ENCODE results near the gene PLCB4.

Gene PLCB4

DNA sequence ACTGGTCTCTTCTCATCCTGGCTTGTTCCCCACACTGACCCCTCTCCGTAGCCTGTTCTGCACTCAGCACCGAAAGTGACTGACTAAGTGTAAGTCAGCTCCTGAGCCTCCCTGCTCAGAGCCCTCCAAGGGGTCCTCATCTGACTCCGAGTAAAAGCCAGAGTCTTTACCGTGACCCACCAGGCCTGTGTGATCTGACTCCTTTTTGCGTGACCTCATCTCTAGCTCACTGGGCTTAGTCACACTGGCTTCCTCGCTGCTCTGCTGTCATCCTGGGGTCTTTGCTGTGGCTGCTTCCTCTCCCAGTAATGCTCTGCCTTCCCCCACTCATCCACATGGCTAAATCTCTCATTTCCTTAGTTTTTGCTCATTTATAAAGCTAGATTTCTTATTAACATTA, 116.6 kb downstream of the PLCB4 start:
- no peak for DNase-seq

DNA sequence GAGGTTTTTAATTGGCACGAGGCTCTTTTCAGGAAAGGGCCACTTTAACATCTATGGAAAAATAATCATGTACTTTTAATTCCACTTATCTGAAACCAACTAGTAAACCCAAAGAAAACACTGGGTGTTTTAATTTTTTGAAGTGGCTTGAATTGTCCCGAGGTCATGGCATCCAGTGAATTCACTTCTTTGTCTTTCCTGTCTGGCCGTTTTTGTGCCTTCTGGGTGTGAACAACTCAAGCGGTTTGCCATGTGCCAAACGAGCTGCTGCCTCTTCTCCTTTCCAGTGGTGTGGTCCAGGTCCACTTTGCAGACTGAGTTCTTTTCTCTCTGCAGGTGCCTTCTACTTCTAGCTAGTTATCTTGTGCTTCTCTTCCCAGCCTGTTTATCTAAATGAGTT, 117.5 kb downstream of the PLCB4 start:
- DNase-seq, result no peak

DNA sequence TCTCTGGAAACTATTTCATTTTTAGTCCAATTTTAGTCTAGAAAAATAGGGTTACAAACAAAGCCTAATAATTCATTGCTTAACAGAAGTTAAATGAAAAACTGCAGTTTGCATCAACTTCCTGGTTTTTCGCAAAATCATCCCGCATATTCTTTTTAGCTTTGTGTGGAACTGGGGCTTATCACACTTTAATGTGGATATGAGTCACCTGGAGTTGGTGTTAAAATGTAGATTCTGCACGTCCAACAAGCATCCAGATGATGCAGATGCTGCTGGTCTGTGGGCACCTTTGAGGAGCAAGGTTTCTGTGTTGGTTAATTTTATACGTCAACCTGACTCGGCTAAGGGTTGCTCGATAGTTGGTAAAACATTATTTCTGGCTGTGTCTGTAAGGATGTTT, 126.1 kb downstream of the PLCB4 start:
- no peak for DNase-seq

DNA sequence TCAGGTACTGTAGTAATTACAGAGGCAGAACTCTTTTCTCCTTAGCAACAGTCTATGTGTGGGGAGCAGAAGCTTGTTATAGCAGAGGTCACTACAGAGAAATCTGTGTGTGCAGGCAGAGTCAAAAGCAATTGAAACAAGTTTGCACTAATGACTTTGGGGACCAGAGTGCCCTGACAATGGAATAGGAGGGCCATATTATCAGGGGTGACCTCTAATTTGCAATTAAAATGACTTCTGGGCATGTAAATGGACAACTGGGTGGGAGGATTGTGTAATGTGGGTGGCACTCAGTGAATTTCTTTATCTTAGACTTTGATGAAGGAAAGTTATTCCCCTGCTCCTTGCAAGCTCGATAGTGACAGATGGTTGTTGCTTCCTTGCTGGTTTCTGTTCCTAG, 127.2 kb downstream of the PLCB4 start:
- no peak for DNase-seq

DNA sequence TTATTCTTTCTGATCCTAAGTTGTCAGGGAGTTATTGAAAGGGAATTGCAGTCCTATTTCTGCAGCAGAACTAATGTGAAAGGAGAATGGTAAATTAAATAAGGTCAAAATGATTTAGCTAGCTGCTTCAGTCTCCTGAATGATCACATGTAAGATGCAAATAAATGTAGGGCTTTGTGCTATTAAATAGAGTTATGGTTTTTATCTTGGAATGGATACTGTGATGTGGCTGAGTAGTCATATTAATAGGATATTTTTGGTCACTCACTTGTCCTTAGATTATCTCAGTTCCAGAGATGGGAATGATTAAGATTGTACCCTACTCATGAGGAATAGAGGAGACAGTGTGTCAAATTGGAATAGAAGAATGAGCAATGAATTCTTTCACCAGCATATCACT, 129.6 kb downstream of the PLCB4 start:
- DNase-seq, result no peak

DNA sequence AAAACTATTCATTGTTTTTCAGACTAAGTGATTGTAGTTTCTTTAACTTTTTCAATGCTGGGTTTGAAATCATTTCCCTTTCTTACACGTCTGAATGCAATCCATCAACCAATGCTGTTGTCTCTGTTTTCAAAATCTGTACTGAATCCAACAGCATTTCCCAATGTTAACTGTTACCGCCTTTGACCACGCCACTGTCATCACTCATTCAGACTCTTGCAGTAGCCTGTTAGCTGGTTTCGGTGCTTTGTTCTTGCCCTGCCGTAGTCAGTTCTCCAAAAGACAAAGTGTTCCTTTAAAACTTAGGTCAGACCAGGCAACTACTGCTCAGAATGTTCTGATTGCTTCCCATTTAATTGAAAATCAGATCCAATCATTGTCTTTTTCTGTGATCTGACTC, 131.3 kb downstream of the PLCB4 start:
- no peak for DNase-seq

DNA sequence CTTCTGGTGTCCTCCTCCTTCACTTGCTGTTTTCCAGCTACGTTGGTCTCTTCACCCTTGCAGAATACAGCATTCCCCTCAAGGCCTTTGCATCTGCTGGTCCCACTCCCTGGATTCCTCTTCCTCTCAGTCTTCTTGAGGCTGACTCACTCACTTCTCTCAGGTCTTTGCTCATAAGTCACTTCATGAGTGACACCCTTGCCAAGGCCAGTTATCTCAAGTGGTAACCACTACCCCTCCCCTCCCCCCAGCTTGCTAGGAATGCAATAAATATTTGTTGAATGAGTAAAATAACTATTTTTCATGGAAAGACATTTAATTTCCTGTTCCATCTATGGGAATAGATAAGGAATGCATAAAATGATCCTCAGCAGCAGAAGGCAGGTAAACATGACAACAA, 131.7 kb downstream of the PLCB4 start:
- DNase-seq, result no peak

DNA sequence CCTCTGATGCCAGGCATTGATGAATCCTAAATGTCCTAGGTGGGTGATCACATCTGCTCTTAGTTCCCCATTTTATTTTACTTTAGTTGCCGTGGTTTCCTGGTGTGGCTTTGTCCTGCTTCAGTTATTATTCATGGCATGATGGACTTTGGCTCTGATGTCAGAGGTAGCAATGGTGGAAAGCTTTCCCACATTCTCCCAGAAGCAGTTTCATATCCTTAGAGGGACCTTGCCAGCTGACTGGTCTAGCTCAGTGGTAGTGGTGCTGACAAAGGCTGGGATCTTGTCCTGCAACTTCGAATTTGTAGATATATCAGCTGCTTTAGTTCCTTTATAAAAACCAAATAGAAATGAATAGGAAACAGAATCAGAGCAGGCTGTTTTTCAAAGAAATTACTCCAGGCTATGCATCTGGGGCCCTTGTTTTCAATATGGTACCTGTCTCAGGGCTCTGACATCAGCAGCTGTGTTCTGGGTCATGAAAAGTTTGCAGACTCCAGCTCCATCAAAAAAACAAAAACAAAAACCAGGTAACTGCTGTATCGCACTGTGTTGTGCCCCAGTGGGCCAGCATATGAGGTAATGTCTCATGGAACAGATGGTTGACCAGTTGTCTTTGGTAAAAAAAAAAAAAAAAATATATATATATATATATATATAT, 133.7 kb downstream of the PLCB4 start:
- no peak for DNase-seq

DNA sequence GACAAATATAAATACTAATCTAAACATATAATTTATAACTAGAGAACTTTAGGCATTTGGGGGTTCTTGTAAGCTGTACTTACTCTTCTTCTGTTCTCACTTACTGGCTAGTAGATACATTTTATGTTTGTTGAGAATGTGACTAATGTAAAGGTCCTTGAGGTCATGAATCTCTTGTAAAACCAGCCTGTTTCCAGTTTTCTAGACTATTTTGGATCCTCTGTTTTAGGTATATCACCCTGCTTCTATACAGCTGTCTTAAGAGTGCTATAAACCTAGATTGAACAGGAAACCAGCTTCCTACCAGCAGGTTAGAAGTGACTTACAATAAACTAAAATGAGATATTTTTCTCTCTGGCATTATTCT, 134.2 kb downstream of the PLCB4 start:
- no peak for DNase-seq

DNA sequence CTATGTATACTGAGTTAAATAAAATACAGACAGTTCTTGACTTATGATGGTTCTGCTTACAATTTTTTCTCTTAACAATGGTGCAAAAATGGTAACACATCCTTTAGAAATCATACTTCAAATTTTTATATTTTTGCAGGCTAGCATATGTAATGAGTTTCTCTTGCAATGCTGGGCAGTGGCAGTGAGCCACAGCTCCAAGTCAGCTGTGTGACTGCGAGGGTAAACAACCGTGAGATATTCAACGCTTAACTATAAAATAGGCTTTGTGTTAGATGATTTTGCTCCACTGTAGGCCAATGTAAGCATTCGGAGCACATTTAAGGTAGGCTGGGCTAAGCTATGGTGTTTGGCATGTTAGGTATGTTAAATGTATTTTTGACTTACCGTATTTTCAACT, 136.1 kb downstream of the PLCB4 start:
- DNase-seq, result no peak

DNA sequence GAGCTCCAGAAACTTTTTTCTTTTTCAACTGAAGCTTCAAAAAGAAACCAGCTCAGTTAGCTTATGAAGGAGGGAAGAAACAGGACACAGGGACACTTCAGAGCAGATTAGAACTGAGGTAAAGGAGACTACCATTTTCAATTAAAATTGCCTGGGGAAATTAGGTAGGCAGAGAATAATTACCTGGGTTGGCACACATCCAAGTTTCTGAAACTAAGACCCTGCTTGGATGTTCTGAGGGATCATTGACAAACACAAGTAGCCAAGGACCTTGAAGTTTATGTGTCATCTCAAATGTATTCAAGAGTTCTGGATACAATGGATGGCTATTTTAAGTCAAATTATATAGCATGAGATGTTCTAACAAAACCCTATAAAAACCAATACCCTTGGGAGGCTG, 137.6 kb downstream of the PLCB4 start:
- DNase-seq, result no peak

DNA sequence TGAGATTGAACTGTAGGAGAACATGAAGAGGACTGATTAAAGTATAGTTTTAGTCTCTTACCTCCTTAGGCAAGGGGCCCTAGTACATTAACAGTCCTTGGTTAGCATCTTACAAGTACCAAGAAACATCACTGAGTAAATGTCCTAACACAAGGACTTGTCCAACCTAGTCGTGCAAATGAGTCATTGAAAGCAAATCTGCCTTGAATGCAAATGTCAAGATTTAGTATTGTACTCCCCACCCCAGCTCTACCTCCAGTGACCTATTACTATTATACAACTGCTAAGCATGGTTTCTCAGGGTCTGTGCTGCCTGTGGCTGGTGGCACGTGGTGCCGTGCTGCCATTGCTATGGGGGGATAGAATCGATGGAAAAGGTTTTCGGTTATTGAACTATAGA, 138.4 kb downstream of the PLCB4 start:
- DNase-seq, result no peak

DNA sequence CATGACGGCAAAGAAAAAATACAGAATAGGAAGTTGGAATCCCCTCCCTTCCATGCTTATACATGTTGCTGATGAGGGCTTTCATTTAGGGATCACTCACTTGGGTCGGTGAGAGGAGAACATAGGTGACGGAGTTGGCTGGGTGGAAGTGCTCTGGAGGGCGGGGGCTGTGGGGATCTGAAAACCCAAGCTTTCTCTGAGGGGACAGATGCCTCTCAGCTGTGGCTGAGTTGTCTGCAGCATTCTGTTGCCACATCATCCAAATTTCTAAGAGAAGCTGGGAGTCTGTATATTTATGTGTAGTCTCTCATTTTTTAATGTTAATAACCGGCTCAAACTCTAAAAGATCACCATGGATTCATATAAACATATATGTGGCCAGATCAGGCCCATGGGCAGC, 141.5 kb downstream of the PLCB4 start:
- no peak for DNase-seq

DNA sequence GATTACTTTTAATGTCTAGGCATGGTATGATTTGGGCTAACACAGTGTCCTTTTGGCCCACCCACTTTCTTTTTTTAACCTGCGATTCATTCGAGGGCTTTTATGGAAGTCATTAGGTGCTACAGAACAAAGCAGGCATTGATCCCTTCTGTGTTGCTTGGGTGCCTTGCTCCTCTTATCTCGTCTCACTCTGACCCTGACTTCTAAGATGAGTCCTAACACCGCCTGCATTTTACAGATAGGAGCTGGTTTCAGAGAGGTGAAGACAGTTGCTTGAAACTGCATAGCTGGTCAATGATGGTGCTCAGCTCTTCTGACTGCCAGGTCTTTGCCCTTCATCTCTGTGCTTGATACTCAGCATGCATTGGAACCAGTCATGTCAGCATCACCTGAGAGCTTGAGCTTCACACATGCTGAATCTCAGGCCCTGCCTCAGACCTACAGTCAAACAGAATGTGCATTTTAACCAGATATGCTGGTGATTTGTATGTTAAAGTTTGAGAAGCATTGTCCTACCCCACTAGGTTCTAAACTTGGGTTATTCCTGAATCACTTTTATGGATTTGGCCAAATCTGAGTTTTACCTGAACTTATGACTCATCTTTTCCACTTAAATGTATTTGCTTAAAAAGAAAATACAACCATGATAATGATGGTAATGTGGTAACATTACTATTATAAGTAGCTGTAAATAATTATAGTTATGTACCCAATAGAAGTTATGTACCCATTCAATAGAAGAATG, 142.3 kb downstream of the PLCB4 start:
- no peak for DNase-seq

DNA sequence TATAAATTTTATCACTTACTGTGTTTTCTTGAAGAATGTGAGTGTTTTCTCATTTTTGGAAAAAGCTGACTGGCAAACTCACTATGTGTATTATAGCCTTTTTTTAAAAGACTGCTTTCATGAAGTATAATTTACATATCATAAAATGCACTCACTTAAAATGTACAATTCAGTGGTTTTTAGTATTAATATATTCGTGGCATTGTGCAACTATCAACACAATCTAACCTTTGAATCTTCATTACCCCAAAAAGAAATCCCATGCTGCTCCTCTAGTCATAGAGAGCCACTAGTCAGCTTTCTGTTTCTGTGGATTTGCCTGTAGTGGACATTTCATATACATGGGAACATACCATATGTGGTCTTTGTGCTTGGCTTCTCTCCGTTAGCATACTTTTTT, 143.8 kb downstream of the PLCB4 start:
- no peak for DNase-seq

DNA sequence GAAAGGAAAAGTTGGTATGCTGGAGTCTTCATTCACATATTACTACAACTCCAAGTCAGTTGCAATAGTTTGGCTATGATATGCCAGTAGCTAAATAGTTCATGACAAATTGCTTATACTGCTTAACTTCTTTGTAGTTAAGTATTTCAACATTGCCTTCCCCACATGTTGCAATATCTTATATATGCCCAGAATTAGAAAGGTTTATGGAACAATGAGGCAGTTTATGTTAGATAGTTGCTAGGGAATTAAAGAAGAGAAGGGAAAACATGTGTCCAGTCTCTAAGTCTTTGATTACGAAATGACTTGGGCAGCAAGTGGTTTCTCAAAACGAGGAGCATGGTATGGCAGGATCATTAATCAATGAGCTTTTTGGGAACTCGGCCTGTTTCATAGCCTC, 145.8 kb downstream of the PLCB4 start:
- no peak for DNase-seq

DNA sequence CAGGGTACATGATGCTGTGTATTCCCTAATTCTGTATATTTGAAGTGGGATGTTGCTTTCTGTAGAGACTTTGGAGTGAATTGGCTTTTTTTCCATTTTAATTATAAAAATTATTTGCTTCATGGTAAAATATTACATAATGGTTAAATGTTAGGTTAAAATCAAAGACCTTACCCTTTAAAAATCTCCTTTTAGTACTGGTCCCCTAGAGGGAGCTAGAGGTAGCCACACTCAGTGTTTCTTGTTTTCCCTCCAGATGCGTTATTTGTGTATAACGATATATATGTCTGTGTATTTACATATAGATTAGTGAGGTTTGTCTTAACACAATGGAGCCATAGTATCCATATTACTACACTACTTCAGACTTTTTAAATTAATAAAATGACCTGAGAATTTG, 146.7 kb downstream of the PLCB4 start:
- peak; percentile 17 for DNase-seq

DNA sequence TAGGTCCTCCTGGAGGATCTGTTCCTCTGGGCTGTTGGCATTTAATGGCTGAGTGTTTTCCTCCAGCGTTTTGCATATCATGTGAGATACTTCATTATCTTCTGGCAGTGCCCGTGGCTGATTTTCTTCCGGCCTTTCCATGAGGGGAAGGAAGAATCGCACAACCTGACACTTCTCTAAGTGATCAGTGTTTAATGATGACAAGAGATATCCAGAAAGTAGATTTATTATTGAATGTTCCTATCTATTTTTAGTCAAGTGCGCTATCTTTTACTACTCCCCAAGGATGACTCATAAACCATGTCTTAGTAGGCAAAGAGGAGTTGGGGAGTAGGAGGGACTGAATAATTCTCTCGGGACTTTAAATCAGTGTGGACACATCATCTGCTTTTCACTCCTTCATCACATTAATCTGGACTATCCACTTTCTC, 149.7 kb downstream of the PLCB4 start:
- DNase-seq, result no peak

DNA sequence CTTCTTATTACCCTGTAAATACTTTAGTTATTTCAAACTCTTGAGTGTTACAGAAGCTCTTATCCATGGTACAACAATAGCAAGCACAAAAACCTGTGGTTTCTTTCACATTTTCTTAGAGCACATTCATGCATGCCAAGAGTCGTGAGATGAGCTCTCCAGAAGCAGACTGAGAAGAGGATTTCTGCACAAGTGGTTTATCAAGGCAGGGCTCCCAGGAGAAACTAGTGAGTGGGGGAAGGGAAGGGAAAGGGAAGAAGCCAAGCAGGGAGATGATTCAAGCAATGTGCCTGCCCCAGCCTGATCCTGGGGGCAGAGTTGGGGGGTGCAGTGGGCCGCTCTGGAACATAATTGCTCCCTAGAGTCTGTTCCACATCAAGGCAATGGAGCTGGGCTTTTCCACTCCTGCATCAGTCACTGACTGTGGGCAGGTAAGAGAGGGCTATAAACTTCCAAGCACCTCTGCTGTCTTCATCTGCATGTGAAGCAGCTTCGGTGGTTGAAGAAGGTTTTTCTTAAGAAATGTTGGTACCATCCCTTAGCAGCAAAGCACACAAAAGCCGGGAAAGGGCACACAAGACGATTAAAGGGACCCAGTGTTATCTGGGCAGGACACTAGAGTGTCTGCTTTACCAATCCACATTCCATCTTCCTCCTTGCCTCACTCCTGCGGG, 152.1 kb downstream of the PLCB4 start:
- no peak for DNase-seq

DNA sequence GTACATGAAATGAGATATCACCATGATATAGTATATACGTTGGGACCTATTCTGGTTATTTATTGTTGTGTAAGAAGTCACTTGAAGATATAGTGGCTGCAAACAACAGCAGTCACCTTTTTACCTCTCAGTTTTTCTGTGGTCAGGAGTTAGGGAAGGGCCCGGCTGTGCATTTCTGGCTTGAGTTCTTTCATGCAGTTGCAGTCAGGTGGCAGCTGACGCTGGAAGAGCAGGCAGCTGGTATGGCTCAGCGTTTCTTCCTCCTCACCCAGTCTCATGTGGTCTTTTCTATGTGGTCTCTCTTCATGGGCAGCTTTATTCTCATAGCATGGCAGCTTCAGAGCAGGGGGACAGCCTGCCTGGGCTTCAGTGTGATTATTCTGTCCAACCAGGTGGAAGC, 154.4 kb downstream of the PLCB4 start:
- no peak for DNase-seq

DNA sequence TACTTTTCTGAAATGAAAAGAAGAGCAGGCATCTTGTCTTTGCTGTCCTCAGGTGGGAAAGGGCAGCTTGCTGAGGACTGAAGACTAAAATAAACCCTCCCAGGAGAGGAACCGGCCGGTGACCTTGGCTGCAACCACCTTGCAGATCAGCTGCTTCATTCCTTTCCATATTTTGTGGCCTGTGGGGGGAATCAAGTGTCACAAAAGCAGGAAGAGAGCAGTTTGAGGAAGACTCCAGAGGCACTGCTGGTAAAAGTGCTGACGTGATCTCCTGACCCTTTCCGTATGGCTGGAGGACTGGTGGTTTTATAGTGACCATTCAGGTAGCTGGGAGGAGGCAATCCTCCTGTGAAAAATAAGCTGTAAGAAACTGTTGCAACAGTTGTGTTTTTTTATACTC, 157.0 kb downstream of the PLCB4 start:
- no peak for DNase-seq

DNA sequence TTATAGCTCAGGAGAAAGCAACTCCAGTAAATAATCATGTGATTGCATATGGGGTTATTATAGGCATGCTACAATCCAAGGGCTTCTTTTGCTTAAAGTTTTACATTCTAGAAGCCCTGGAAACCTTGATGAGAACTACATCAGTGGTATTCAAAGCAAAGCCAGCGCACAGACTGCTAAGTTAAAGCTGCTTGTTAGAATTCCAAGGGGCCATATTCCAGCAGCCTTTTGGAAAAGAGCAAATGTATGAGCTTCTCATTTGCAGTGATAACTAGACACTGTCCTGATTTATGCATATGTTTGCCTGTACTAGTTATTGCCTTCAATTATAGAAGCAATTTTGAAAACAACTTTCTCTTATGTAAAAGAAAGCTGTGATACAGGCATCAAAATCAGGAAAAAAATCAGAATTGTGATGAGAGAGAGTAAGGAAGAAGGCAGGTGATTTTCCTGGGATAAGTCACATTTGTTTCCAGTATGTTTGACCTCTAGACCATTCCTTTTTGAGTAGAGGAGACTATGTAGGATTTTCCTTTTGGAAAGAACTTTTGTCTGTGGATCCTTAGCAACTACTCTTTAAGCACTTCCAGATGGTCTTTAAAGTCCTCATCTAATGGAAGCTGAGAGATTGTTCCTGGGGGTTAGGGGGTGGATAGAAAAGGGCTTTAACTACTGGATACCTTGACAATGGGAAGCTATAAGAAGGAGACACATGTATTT, 159.2 kb downstream of the PLCB4 start:
- no peak for DNase-seq

DNA sequence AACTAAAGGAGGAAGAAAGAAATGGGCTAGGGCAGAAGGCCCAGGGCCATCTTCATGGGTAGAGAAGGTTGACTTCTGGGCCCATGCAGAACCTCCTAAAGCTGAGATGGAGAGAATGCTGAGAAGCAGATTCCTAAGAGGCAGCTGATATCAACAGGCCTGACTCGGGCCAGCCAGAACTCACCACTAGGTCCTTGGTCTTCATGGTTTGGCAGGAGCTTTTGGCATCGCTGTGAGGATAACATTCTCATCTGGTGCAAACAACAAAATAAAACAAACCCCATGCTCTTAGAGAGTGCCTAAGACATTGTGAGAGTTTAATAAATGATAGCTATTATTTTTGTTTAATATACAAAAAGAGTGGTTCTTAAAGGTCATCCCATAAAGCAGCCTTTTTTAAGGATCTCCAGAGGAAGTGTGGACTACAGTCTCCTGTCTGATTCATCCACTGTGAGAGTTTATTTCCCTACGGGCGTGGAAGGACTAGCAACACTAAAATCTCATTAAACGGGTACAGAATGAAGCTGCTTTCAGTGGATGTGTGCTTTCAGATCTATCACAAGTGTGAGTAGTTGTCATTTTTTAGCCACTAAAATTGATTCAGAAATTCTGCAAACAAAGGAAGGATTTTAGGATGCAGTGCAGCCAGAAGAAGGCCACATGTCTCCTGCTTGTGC, 160.0 kb downstream of the PLCB4 start:
- no peak for DNase-seq
